PC-3 (cell line): ENCODE data around the gene XPNPEP3. TPM values are rescaled to one million over a fixed set of nuclear protein-coding genes. Genes with fewer than 3 reads are reported as not detected.

Experiments
- ATAC-seq: fragments of 200-7000 bp; cut with Tn5 transposase; 2 replicates; pipeline ENCODE4 v1.9.1; 2020; ENCODE audit warnings: mild to moderate bottlenecking, moderate library complexity
- BruUV-seq: library from RNA; stranded (reverse); fragments of 400-500 nt; replicated peaks from 2 replicates; lab custom pipeline; 2021; lab: Mats Ljungman, UMichigan
- CTCF ChIA-PET: fragments of 300-600 bp; sonication (Branson Sonifier 250); formaldehyde crosslinking; loops from one replicate; lab custom pipeline; 2022; ENCODE audit warnings: antibody characterized with exemption; lab: Charles Lee
- POLR2A ChIA-PET: fragments of 300-600 bp; sonication (Branson Sonifier 250); formaldehyde crosslinking; loops from one replicate; lab custom pipeline; 2022; ENCODE audit warnings: antibody characterized with exemption; ENCODE audit not compliant: unreplicated experiment; lab: Charles Lee
- DNase-seq: peaks from one replicate; pipeline ENCODE4 v3.0.0-alpha.2; 2015
- H2AFZ ChIP-seq: fragments of 300-600 bp; sonication (generic); 2 replicates; pipeline ENCODE4 v1.6.0; 2016; ENCODE audit warnings: antibody characterized with exemption, low read length
- H3F3A ChIP-seq: fragments of 300-600 bp; sonication (generic); one replicate; pipeline ENCODE4 v1.6.0; 2017; ENCODE audit warnings: antibody characterized with exemption, low read length, control low read depth, mild to moderate bottlenecking; ENCODE audit not compliant: unreplicated experiment
- H3K27ac ChIP-seq: fragments of 300-600 bp; sonication (generic); 2 replicates; pipeline ENCODE4 v1.5.1; 2016; ENCODE audit warnings: mild to moderate bottlenecking, low read length
- H3K27me3 ChIP-seq: fragments of 300-600 bp; sonication (generic); 2 replicates; pipeline ENCODE4 v1.6.1; 2016; ENCODE audit warnings: low read length, mixed read lengths
- H3K36me3 ChIP-seq: fragments of 300-600 bp; sonication (generic); 2 replicates; pipeline ENCODE4 v1.6.1; 2016; ENCODE audit warnings: low read depth, mixed run types, low read length, mixed read lengths
- H3K4me1 ChIP-seq: fragments of 300-600 bp; sonication (generic); 2 replicates; pipeline ENCODE4 v1.5.1; 2016; ENCODE audit warnings: low read length; ENCODE audit not compliant: insufficient read depth
- H3K4me2 ChIP-seq: fragments of 300-600 bp; sonication (generic); 2 replicates; pipeline ENCODE4 v1.6.0; 2016; ENCODE audit warnings: low read length
- H3K4me3 ChIP-seq: fragments of 300-600 bp; sonication (generic); 2 replicates; pipeline ENCODE4 v1.5.1; 2016; ENCODE audit warnings: mild to moderate bottlenecking, low read length, mixed read lengths
- H3K79me2 ChIP-seq: fragments of 300-600 bp; sonication (generic); 2 replicates; pipeline ENCODE4 v1.6.1; 2017; ENCODE audit warnings: low read length, mixed read lengths
- H3K9ac ChIP-seq: fragments of 300-600 bp; sonication (generic); 2 replicates; pipeline ENCODE4 v1.6.0; 2016; ENCODE audit warnings: mild to moderate bottlenecking, low read length
- H3K9me2 ChIP-seq: fragments of 300-600 bp; sonication (generic); replicated peaks from 2 replicates; pipeline ENCODE4 v1.6.1; 2016; ENCODE audit warnings: mixed run types, low read length, mixed read lengths
- H3K9me3 ChIP-seq: fragments of 300-600 bp; sonication (generic); 2 replicates; pipeline ENCODE4 v1.6.1; 2016; ENCODE audit warnings: low read length, mixed read lengths
- H4K20me1 ChIP-seq: fragments of 300-600 bp; sonication (generic); 2 replicates; pipeline ENCODE4 v1.6.1; 2016; ENCODE audit warnings: low read length, mixed read lengths
- EZH2 ChIP-seq: fragments of 300-600 bp; sonication (generic); IDR thresholded peaks from one replicate; pipeline ENCODE4 v1.6.1; 2017; ENCODE audit warnings: antibody characterized with exemption, mild to moderate bottlenecking, low read length; ENCODE audit not compliant: unreplicated experiment
- EZH2phosphoT487 ChIP-seq: fragments of 300-600 bp; sonication (generic); IDR thresholded peaks from 2 replicates; pipeline ENCODE4 v1.6.1; 2018; ENCODE audit warnings: mild to moderate bottlenecking, antibody characterized with exemption, low read length, borderline replicate concordance
- intact Hi-C: fragments of 100-400 bp; cut with micrococcal nuclease; formaldehyde crosslinking; loops from 2 replicates; pipeline ENCODE4 v1.9.0; 2023
- total RNA-seq: library from RNA; depleted of rRNA; stranded (reverse); fragments of >200 nt; gene quantifications from 2 replicates; pipeline ENCODE4 v1.2.3, GENCODE V29; 2014
- TF ChIP-seq, protein P1 (sequence below): fragments of 300-600 bp; sonication (generic); conservative IDR thresholded peaks from 2 replicates; pipeline ENCODE4 v1.5.1; 2017; ENCODE audit warnings: antibody characterized with exemption, low read depth, mild to moderate bottlenecking, low read length

The XPNPEP3 gene
- total RNA-seq, 1 experiment from 2014 or later = 7.9 TPM

DNA sequence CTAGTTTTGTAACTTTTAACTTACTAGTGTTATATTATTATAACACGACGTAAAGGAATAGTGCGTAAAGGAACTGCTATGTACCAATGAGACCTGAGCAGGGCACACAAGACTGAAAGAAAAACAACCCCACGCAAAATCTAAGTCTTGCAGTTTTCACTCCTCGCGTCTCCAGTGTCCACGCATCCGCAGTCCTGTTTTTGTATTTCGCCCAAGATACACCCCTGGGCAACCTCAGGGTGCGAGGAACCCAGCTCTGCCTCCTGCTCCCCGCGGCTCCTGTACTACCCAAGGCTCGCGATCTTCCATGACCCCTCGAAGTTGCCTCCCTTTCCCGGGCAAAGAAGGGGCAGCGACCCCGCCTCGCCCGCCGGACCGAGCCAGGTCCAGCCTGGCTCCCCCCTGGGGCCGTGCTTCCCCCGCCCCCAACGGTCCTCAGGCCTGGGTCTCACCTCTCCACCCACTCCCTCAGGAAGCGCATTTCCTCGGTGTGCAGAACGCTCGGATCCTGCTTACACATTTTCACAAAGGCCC lies 902 bp upstream of the XPNPEP3 start:
- CTCF ChIA-PET = interaction anchor here (0.6 kb wide), 1 partner anchor 43 kb away, joined by 6 read pairs; no protein-coding TSS in a partner anchor
- POLR2A ChIA-PET = interaction anchor here (0.5 to 0.6 kb wide), 2 partner anchors 15 to 165 kb away, joined by 4 to 34 read pairs; no protein-coding TSS in a partner anchor
- H2AFZ ChIP-seq = peak overlapping the region; percentile 86
- no peaks in the 10 kb centered on the region for H3K9me2 ChIP-seq
- no peak for DNase-seq
- BruUV-seq = TSS peak; percentile 36
- H3K27me3 ChIP-seq = no peaks in the 10 kb centered on the region
- peaks cover 94% of the 10 kb centered on the region for H3K79me2 ChIP-seq
- intact Hi-C loops = no loop called here
- peaks cover 4% of the 10 kb centered on the region; the same call in 1 of the 2 replicates for H3K36me3 ChIP-seq
- H3F3A ChIP-seq = no peaks in the 10 kb centered on the region
- H3K9ac ChIP-seq = peak overlapping the region; percentile 98
- H3K9me3 ChIP-seq = no peaks in the 10 kb centered on the region
- H3K4me1 ChIP-seq = peaks cover 33% of the 10 kb centered on the region
- H3K4me3 ChIP-seq = peak overlapping the region; percentile 82
- TF ChIP-seq, protein P1, sequence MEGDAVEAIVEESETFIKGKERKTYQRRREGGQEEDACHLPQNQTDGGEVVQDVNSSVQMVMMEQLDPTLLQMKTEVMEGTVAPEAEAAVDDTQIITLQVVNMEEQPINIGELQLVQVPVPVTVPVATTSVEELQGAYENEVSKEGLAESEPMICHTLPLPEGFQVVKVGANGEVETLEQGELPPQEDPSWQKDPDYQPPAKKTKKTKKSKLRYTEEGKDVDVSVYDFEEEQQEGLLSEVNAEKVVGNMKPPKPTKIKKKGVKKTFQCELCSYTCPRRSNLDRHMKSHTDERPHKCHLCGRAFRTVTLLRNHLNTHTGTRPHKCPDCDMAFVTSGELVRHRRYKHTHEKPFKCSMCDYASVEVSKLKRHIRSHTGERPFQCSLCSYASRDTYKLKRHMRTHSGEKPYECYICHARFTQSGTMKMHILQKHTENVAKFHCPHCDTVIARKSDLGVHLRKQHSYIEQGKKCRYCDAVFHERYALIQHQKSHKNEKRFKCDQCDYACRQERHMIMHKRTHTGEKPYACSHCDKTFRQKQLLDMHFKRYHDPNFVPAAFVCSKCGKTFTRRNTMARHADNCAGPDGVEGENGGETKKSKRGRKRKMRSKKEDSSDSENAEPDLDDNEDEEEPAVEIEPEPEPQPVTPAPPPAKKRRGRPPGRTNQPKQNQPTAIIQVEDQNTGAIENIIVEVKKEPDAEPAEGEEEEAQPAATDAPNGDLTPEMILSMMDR = no peak
- TF ChIP-seq EZH2 (no peak), EZH2phosphoT487 (no peak)
- peak; percentile 25 for ATAC-seq
- H3K27ac ChIP-seq = peak overlapping the region; percentile 96
- H3K4me2 ChIP-seq = peak overlapping the region; percentile 95
- peaks cover 20% of the 10 kb centered on the region; the same call in 1 of the 2 replicates for H4K20me1 ChIP-seq

DNA sequence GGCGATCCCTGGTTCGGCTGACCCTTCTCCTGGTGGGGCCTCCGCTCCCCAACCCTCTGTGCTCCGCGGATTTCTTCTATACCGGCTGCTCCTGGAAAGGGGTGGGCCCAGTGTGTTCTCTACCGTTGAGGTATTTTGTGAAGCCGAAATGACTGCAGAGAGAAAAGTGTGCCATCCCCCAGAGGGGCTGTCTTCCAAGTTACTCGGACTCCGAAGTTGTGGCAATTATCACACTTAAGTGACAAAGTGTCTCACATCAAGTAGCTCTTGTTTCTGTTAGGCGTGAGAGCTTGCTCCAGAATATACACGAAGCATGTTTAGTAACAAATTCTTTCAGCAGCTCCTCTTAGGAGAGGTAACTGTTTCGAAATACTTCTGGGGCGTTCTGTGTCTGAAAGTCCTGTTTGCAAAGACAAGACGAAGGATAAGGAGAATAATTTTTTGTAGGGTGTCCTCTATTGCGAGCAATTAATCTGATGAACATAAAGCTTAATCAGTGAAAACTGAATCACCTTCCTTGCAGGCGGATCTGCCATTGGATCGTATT lies 434 bp downstream of the XPNPEP3 start:
- DNase-seq (no peak), ATAC-seq (peak; percentile 2; the same call in 1 of the 2 replicates)
- Histone ChIP-seq H3K79me2 (peaks cover 87% of the 10 kb centered on the region), H3K36me3 (peaks cover 2% of the 10 kb centered on the region; the same call in 1 of the 2 replicates), H3K4me1 (peaks cover 33% of the 10 kb centered on the region), H3K4me3 (peak overlapping the region; percentile 82), H3K9ac (peak overlapping the region; percentile 98), H2AFZ (peak overlapping the region; percentile 86), H3K9me3 (no peaks in the 10 kb centered on the region), H3K9me2 (no peaks in the 10 kb centered on the region), H4K20me1 (peaks cover 14% of the 10 kb centered on the region; the same call in 1 of the 2 replicates), H3K27me3 (no peaks in the 10 kb centered on the region), H3K27ac (peak overlapping the region; percentile 96), H3F3A (no peaks in the 10 kb centered on the region), H3K4me2 (peak overlapping the region; percentile 95)
- TSS peak; percentile 76 for BruUV-seq
- POLR2A ChIA-PET = interaction anchor here (0.5 to 0.7 kb wide), 4 partner anchors 20 to 146 kb away, joined by 4 to 13 read pairs (median 7); no protein-coding TSS in a partner anchor
- TF ChIP-seq, protein P1 = no peak
- TF ChIP-seq EZH2phosphoT487 (no peak), EZH2 (no peak)
- intact Hi-C loops = no loop called here
- CTCF ChIA-PET = no interaction called here

DNA sequence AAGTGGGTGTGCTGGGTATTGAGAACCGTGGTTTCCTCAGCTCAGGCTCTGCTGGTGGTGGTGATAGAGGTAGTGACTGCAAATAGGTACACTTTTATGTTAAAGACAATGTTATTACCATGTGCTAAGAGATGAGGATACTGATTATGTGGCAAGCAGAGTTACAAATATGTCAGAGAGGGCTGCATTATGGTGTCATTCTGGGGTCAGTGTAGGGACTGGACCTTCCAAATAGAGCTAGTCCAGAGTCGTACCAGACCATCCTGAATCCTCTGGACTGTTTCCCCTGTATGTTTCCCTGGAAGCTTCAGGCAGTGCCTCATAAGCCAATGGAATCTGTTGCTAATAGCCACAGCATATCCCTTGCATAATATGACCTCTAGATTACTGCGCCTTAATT lies 5.1 kb downstream of the XPNPEP3 start, which contains the start of gene DNAJB7:
Gene DNAJB7 (minus strand): TSS at position 101 of the 400 bp plus-strand sequence. CDS start 119 bp downstream, outside the sequence.
- Histone ChIP-seq H3F3A (no peaks in the 10 kb centered on the region), H3K27me3 (no peaks in the 10 kb centered on the region), H3K9me2 (no peaks in the 10 kb centered on the region), H3K9me3 (no peaks in the 10 kb centered on the region), H3K9ac (no peak within 1 kb of the TSS), H3K4me1 (peaks cover 6% of the 10 kb centered on the region; the same call in 1 of the 2 replicates), H3K27ac (no peak within 1 kb of the TSS), H2AFZ (no peak within 1 kb of the TSS), H3K4me3 (no peak within 1 kb of the TSS), H3K79me2 (peaks cover 49% of the 10 kb centered on the region), H3K4me2 (no peak within 1 kb of the TSS), H4K20me1 (no peaks in the 10 kb centered on the region), H3K36me3 (no peaks in the 10 kb centered on the region)
- CTCF ChIA-PET = no interaction called here
- POLR2A ChIA-PET = no interaction called here
- DNase-seq = no peak
- intact Hi-C loops = no loop called here
- no peak for ATAC-seq
- BruUV-seq = no TSS peak
- TF ChIP-seq EZH2phosphoT487 = no peak
- TF ChIP-seq EZH2 = no peak
- TF ChIP-seq, protein P1 = no peak
